Adrenal gland (tissue), 5 donors: ENCODE measurements around the gene IYD.

Source experiments
- CTCF ChIP-seq, 6 experiments: fragments of 450-650 bp in 4 of 6; fragments of 200-600 bp in 2 of 6; sonication (generic) in 1 of 6; IDR thresholded peaks; 1 replicate in 5 of 6; 2 replicates in 1 of 6; pipeline versions ENCODE4 v1.5.1 to v1.8.0; 2016 to 2021; ENCODE audit warnings: antibody characterized with exemption in 6 of 6, mild to moderate bottlenecking in 2 of 6, moderate library complexity in 1 of 6
- POLR2A ChIP-seq, 2 donors: fragments of 450-650 bp; IDR thresholded peaks; one replicate each; pipeline ENCODE4 v1.6.1; 2017; ENCODE audit warnings: antibody characterized with exemption in 2 of 2, mild to moderate bottlenecking in 2 of 2, moderate library complexity in 1 of 2
- donor health status: DM: no; HTN: no; CAD: no.

GRCh38 chr6:150353445-150353844 lies 15.4 kb upstream of the IYD start:
- TF ChIP-seq POLR2A (IDR thresholded peaks at IDR 0.05) (no peak), CTCF (IDR thresholded peaks at IDR 0.05) (no peak)
